Measurements from ENCODE around the gene UBE2V1.
"Not testable (repeated sequence)": the region's sequence is repeated elsewhere in the genome, so short reads cannot be mapped to it uniquely, and the experiment has no call there.

DNA sequence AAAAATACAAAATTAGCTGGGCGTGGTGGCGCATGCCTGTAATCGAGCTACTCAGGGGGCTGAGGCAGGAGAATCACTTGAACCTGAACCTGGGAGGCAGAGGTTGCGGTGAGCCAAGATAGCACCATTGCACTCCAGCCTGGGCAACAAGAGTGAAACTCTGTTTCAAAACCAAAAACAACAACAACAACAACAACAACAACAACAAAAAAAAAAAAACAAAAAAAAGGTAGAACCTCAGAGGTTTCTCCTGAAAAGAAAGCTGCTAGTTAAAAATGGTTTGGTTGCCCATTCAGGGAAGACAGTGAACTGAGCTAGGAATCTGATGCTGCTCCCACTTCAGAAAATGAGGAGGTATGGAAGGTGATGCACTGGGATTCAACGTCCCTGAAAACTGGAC lies 6.3 kb downstream of the UBE2V1 start:
- TF ChIP-seq, protein P1, sequence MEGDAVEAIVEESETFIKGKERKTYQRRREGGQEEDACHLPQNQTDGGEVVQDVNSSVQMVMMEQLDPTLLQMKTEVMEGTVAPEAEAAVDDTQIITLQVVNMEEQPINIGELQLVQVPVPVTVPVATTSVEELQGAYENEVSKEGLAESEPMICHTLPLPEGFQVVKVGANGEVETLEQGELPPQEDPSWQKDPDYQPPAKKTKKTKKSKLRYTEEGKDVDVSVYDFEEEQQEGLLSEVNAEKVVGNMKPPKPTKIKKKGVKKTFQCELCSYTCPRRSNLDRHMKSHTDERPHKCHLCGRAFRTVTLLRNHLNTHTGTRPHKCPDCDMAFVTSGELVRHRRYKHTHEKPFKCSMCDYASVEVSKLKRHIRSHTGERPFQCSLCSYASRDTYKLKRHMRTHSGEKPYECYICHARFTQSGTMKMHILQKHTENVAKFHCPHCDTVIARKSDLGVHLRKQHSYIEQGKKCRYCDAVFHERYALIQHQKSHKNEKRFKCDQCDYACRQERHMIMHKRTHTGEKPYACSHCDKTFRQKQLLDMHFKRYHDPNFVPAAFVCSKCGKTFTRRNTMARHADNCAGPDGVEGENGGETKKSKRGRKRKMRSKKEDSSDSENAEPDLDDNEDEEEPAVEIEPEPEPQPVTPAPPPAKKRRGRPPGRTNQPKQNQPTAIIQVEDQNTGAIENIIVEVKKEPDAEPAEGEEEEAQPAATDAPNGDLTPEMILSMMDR (IDR thresholded peaks at IDR 0.05; ENCODE audit: extremely low read depth in 1 of 2, insufficient read depth in 1 of 2, low read depth in 1 of 2, low read length in 2 of 2) = not testable (repeated sequence)
- not testable (repeated sequence) for TF ChIP-seq POLR2A (IDR thresholded peaks at IDR 0.05; ENCODE audit: low read depth, low read length); JUN (IDR thresholded peaks at IDR 0.05; ENCODE audit: borderline replicate concordance, insufficient read depth, insufficient read length, low read depth); EZH2 (IDR thresholded peaks at IDR 0.05; ENCODE audit: borderline replicate concordance, low read depth, low read length, severe bottlenecking); FOS (IDR thresholded peaks at IDR 0.05; ENCODE audit: borderline replicate concordance, insufficient read depth, low read length); POLR2AphosphoS5 (IDR thresholded peaks at IDR 0.05; ENCODE audit: insufficient read depth, low read depth, low read length)
- TF ChIP-seq, protein P2, sequence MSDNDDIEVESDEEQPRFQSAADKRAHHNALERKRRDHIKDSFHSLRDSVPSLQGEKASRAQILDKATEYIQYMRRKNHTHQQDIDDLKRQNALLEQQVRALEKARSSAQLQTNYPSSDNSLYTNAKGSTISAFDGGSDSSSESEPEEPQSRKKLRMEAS (IDR thresholded peaks at IDR 0.05; ENCODE audit: insufficient read depth, insufficient read length) = not testable (repeated sequence)

Data from endothelial cell of umbilical vein (primary cell).